H1 (cell line): Measurements from ENCODE around the gene BPI. TPM values are rescaled to one million over a fixed set of nuclear protein-coding genes. Genes with fewer than 3 reads are reported as not detected.

Source experiments
- CTCF ChIA-PET: fragments of 300-600 bp; sonication (Branson Sonifier 250); formaldehyde crosslinking; loops from one replicate; lab custom pipeline; 2021; ENCODE audit not compliant: partially characterized antibody; lab: Charles Lee
- POLR2A ChIA-PET: fragments of 300-600 bp; sonication (Branson Sonifier 250); formaldehyde crosslinking; loops from one replicate; lab custom pipeline; 2021; ENCODE audit warnings: inconsistent platforms; ENCODE audit not compliant: partially characterized antibody; lab: Charles Lee
- DNase-seq, 2 experiments: peaks; one replicate each; pipeline versions ENCODE4 v3.0.0 to v3.0.0-alpha.2; 2010 to 2022; ENCODE audit warnings: low spot score in 2 of 2, low read depth in 1 of 2, mixed read lengths in 1 of 2
- FAIRE-seq: peaks from 2 replicates; lab custom pipeline; 2011; peaks lifted over from hg19 to GRCh38; lab: Jason Lieb, UNC
- H2AFZ ChIP-seq: 2 replicates; pipeline ENCODE4 v1.8.1; 2012; ENCODE audit warnings: low read length, inconsistent platforms
- H2AK5ac ChIP-seq: 2 replicates; pipeline ENCODE4 v1.6.1; 2013; ENCODE audit warnings: low read depth, low read length
- H2BK120ac ChIP-seq: replicated peaks from 2 replicates; pipeline ENCODE3; 2013; ENCODE audit warnings: low read depth, low read length, inconsistent platforms
- H2BK12ac ChIP-seq: 2 replicates; pipeline ENCODE4 v1.6.1; 2013; ENCODE audit warnings: low read depth, low read length
- H2BK15ac ChIP-seq: 2 replicates; pipeline ENCODE4 v1.6.1; 2013; ENCODE audit warnings: low read length
- H2BK20ac ChIP-seq: 2 replicates; pipeline ENCODE4 v1.6.1; 2013; ENCODE audit warnings: low read length
- H2BK5ac ChIP-seq: 2 replicates; pipeline ENCODE4 v1.6.1; 2013; ENCODE audit warnings: low read depth, low read length
- H3K14ac ChIP-seq: 2 replicates; pipeline ENCODE4 v1.6.1; 2013; ENCODE audit warnings: inconsistent platforms; ENCODE audit not compliant: insufficient read length
- H3K18ac ChIP-seq: 2 replicates; pipeline ENCODE4 v1.6.1; 2013; ENCODE audit warnings: low read length; ENCODE audit errors: extremely low read depth
- H3K23ac ChIP-seq: 2 replicates; pipeline ENCODE4 v1.6.1; 2013; ENCODE audit warnings: inconsistent platforms; ENCODE audit not compliant: insufficient read length
- H3K23me2 ChIP-seq: 2 replicates; pipeline ENCODE4 v1.6.1; 2013; ENCODE audit warnings: low read depth, low read length
- H3K27ac ChIP-seq: 2 replicates; pipeline ENCODE4 v1.6.1; 2011; ENCODE audit warnings: low read depth, low read length, inconsistent platforms
- H3K27me3 ChIP-seq, 4 experiments: replicated peaks in 1 of 4; 1 replicate in 1 of 4; 2 replicates in 3 of 4; pipeline versions ENCODE4 v1.6.1 to v1.8.1; 2011 to 2013; ENCODE audit warnings: low read length in 3 of 4, mild to moderate bottlenecking in 3 of 4, inconsistent platforms in 2 of 4, mixed read lengths in 2 of 4, moderate library complexity in 1 of 4; ENCODE audit not compliant: control insufficient read depth in 3 of 4, insufficient read depth in 3 of 4; ENCODE audit errors: extremely low read depth in 1 of 4
- H3K36me3 ChIP-seq, 4 experiments: 2 replicates each; pipeline versions ENCODE4 v1.6.1 to v1.8.1; 2011 to 2013; ENCODE audit warnings: mild to moderate bottlenecking in 4 of 4, low read length in 3 of 4, moderate library complexity in 2 of 4, control low read depth in 1 of 4, inconsistent platforms in 1 of 4; ENCODE audit not compliant: insufficient read depth in 4 of 4, control insufficient read depth in 2 of 4
- H3K4ac ChIP-seq: replicated peaks from 2 replicates; pipeline ENCODE3; 2013; ENCODE audit warnings: low read length, low read depth, mixed read lengths, inconsistent platforms; ENCODE audit not compliant: insufficient read length
- H3K4me1 ChIP-seq, 4 experiments: replicated peaks in 1 of 4; 1 replicate in 1 of 4; 2 replicates in 3 of 4; pipeline versions ENCODE4 v1.6.1 to v1.8.1; 2011 to 2013; ENCODE audit warnings: low read length in 3 of 4, inconsistent platforms in 2 of 4, mixed read lengths in 1 of 4; ENCODE audit not compliant: insufficient read depth in 4 of 4, control insufficient read depth in 3 of 4
- H3K4me2 ChIP-seq, 2 experiments: 2 replicates each; pipeline versions ENCODE4 v1.6.1 to v1.8.1; 2011 to 2013; ENCODE audit warnings: low read depth in 2 of 2, low read length in 2 of 2, control low read depth in 1 of 2, inconsistent platforms in 1 of 2, mild to moderate bottlenecking in 1 of 2; ENCODE audit not compliant: insufficient read depth in 1 of 2
- H3K4me3 ChIP-seq, 4 experiments: fragments of 200-600, 300-600 bp in 1 of 4; sonication (generic), shearing (Covaris generic), sonication (Bioruptor Twin) in 1 of 4; 2 replicates each; pipeline versions ENCODE4 v1.5.1 to v1.8.1; 2011 to 2016; ENCODE audit warnings: low read length in 4 of 4, low read depth in 3 of 4, control low read depth in 2 of 4, inconsistent platforms in 2 of 4, mild to moderate bottlenecking in 2 of 4, mixed read lengths in 1 of 4, moderate library complexity in 1 of 4; ENCODE audit not compliant: insufficient read depth in 2 of 4; ENCODE audit errors: extremely low read depth in 1 of 4
- H3K56ac ChIP-seq: replicated peaks from 2 replicates; pipeline ENCODE3; 2013; ENCODE audit warnings: low read depth, mild to moderate bottlenecking, mixed read lengths, low read length, inconsistent platforms; ENCODE audit not compliant: insufficient read length
- H3K79me1 ChIP-seq: 2 replicates; pipeline ENCODE4 v1.6.1; 2013; ENCODE audit warnings: low read depth, low read length, control low read depth
- H3K79me2 ChIP-seq, 2 experiments: 2 replicates each; pipeline versions ENCODE4 v1.6.1 to v1.8.1; 2012 to 2013; ENCODE audit warnings: low read length in 2 of 2, mild to moderate bottlenecking in 2 of 2, inconsistent platforms in 1 of 2; ENCODE audit not compliant: insufficient read depth in 2 of 2, control insufficient read depth in 1 of 2
- H3K9ac ChIP-seq, 4 experiments: replicated peaks in 1 of 4; 1 replicate in 1 of 4; 2 replicates in 3 of 4; pipeline versions ENCODE4 v1.6.1 to v1.8.1; 2011 to 2013; ENCODE audit warnings: low read depth in 3 of 4, low read length in 3 of 4, control low read depth in 2 of 4, mild to moderate bottlenecking in 2 of 4, moderate library complexity in 2 of 4, inconsistent platforms in 1 of 4; ENCODE audit errors: extremely low read depth in 1 of 4
- H3K9me3 ChIP-seq, 2 experiments: 2 replicates each; pipeline versions ENCODE4 v1.6.1 to v1.8.1; 2012 to 2013; ENCODE audit warnings: mild to moderate bottlenecking in 2 of 2, moderate library complexity in 2 of 2, control low read depth in 1 of 2, inconsistent platforms in 1 of 2, low read depth in 1 of 2, low read length in 1 of 2, mixed read lengths in 1 of 2; ENCODE audit not compliant: insufficient read depth in 2 of 2
- H4K20me1 ChIP-seq, 2 experiments: replicated peaks in 1 of 2; 2 replicates each; pipeline versions ENCODE3 to v1.8.1; 2011 to 2013; ENCODE audit warnings: inconsistent platforms in 2 of 2, low read length in 2 of 2, mild to moderate bottlenecking in 1 of 2; ENCODE audit not compliant: insufficient read depth in 2 of 2, control insufficient read depth in 1 of 2
- H4K5ac ChIP-seq: 2 replicates; pipeline ENCODE4 v1.6.1; 2013; ENCODE audit warnings: low read length, low read depth, mixed read lengths, inconsistent platforms; ENCODE audit not compliant: insufficient read length
- H4K8ac ChIP-seq: 2 replicates; pipeline ENCODE4 v1.8.0; 2013; ENCODE audit warnings: mild to moderate bottlenecking, moderate library complexity, low read length, inconsistent platforms; ENCODE audit not compliant: insufficient read depth; ENCODE audit errors: extremely low read depth
- H4K91ac ChIP-seq: replicated peaks from 2 replicates; pipeline ENCODE3; 2013; ENCODE audit warnings: low read length, mixed read lengths, inconsistent platforms; ENCODE audit not compliant: insufficient read length
- NANOG ChIP-seq: IDR thresholded peaks from 2 replicates; pipeline ENCODE4 v1.6.1; 2011; ENCODE audit warnings: low read length, low read depth, mild to moderate bottlenecking, inconsistent platforms; ENCODE audit not compliant: insufficient read depth, poor library complexity, severe bottlenecking
- WGBS, 2 experiments: shearing (Covaris generic) in 1 of 2; methylation state at CpG; one replicate each; pipeline versions ENCODE4 v1.1.6 to v1.1.7; 2013 to 2015; ENCODE audit warnings: low lambda C conversion rate in 2 of 2, mixed read lengths in 2 of 2, inconsistent platforms in 1 of 2, low coverage in 1 of 2, missing lambda C conversion rate in 1 of 2; ENCODE audit not compliant: insufficient replicate concordance in 2 of 2, insufficient coverage in 1 of 2, insufficient read length in 1 of 2; ENCODE audit errors: extremely low coverage in 1 of 2, missing lambda C conversion rate in 1 of 2; 5-methylcytosine and 5-hydroxymethylcytosine counted together
- polyA plus RNA-seq, 7 experiments: library from polyadenylated mRNA; depleted of rRNA in 3 of 7; stranded (reverse) in 5 of 7; unstranded in 2 of 7; fragments of >200 nt in 5 of 7; fragments of 200-250 nt in 2 of 7; gene quantifications; 1 replicate in 5 of 7; 2 replicates in 1 of 7; 4 replicates in 1 of 7; pipeline versions ENCODE4 v1.2.1 to v1.2.3, GENCODE V29; 2011 to 2013; ENCODE audit warnings: missing spikeins in 2 of 7, mixed read lengths in 2 of 7
- total RNA-seq: library from RNA; stranded (reverse); fragmentation: NEBNext Ultra II Directional; extraction: Animal tissue kit (Norgen Biotek cat#: 25700); gene quantifications from 2 replicates; pipeline ENCODE4 v1.2.1, GENCODE V29; 2021

The BPI gene
- total and polyA plus RNA-seq, 2 of the 8 experiments (the other 6 are each of a cell fraction or from before 2014, with no cell fraction given), result not detected

- H2BK12ac ChIP-seq, result no peak overlapping the region
- H3K23ac ChIP-seq, result no peak overlapping the region
- no peak overlapping the region for H4K5ac ChIP-seq
- peaks cover 0 to 11% (median 5%) of the 10 kb centered on the region in 4 experiments; a peak in 4 of 7 replicates for H3K4me1 ChIP-seq
- no peak overlapping the region for H2AFZ ChIP-seq
- H3K23me2 ChIP-seq, result no peaks in the 10 kb centered on the region
- no peaks in the 10 kb centered on the region; a peak in 1 of 7 replicates for H3K27me3 ChIP-seq
- H3K14ac ChIP-seq, result no peak overlapping the region
- no peak overlapping the region for H2BK5ac ChIP-seq
- H2BK120ac ChIP-seq, result no peak overlapping the region
- no peaks in the 10 kb centered on the region for H3K36me3 ChIP-seq
- 96% methylated on average over 3 of the region's 3 CpGs; no CpG with 5 or more reads in 1 of the 2 experiments for WGBS, 2 experiments
- H3K9me3 ChIP-seq, result no peaks in the 10 kb centered on the region
- no peak overlapping the region for H3K4me3 ChIP-seq
- H3K4ac ChIP-seq, result no peak overlapping the region
- H3K27ac ChIP-seq, result no peak overlapping the region
- no peak overlapping the region for H2BK15ac ChIP-seq
- H3K79me1 ChIP-seq, result no peaks in the 10 kb centered on the region
- no peak overlapping the region for H3K56ac ChIP-seq
- no peak overlapping the region for H2BK20ac ChIP-seq
- no peak overlapping the region for H3K9ac ChIP-seq
- no peak for TF ChIP-seq NANOG
- TF ChIP-seq, all 59 proteins: peak for 0
- no peak for DNase-seq
- no peak overlapping the region for H2AK5ac ChIP-seq
- ChIA-PET POLR2A (no interaction called here), CTCF (interaction anchor here (0.6 to 5.7 kb wide), 6 partner anchors 10 to 94 kb away, joined by 3 to 47 read pairs (median 5); no protein-coding TSS in a partner anchor)
- H4K91ac ChIP-seq, result no peak overlapping the region
- no peak overlapping the region for H3K18ac ChIP-seq
- no peak overlapping the region for H4K8ac ChIP-seq
- no peaks in the 10 kb centered on the region for H4K20me1 ChIP-seq
- H3K79me2 ChIP-seq, result no peaks in the 10 kb centered on the region
- no peak overlapping the region for H3K4me2 ChIP-seq
- FAIRE-seq, result no peak
Observed at GRCh38 chr20:38301309-38301708, 2.6 kb upstream of the BPI start.
